ENCODE results near the gene GNB5.
"Not testable (repeated sequence)": the region's sequence is repeated elsewhere in the genome, so short reads cannot be mapped to it uniquely, and the experiment has no call there.

Gene GNB5

DNA sequence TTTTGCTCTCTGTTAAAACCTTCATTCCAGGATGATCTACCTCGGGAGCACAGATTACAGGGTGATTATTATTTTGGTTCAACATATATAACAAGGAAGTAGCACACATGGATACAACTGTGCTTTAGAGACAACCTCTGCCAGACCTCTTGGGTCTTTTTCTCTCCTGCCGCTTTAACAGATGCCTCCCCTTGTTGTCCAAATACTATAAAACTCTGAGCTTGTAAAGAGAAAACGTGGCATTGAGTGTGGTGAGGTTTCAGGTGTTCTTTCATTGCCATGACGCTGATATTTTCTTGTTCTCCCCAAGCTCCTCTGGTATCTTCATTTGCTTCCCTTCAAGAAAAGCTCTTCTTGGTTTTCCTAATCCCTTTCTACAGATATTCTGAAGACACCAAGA is 107.6 kb downstream of the GNB5 start:
- no peak overlapping the region for H3K9ac ChIP-seq (ENCODE audit: insufficient read length)
- no peak overlapping the region for H3K27ac ChIP-seq

GRCh38 chr15:52083037-52083359 is 108.2 kb downstream of the GNB5 start:
- not testable (repeated sequence) for H3K9ac ChIP-seq (ENCODE audit: insufficient read length); DNase-seq (ENCODE audit: low read depth, low spot score); H3K27ac ChIP-seq; H3K9me3 ChIP-seq (ENCODE audit: low read depth, low read length); H3K36me3 ChIP-seq (ENCODE audit: insufficient read depth, low read length); H3K4me3 ChIP-seq

More for the DNA sequence above, 107.6 kb downstream of the GNB5 start:
- no peak for TF ChIP-seq FOXP2 (optimal IDR thresholded peaks at IDR 0.05; ENCODE audit: control extremely low read depth, extremely low read length, insufficient read depth)
- no peak for TF ChIP-seq POLR2AphosphoS5 (IDR thresholded peaks at IDR 0.05; ENCODE audit: borderline replicate concordance, low read depth, low read length)
- no peak for TF ChIP-seq EZH2 (IDR thresholded peaks at IDR 0.05)
- Histone ChIP-seq H3K4me3 (no peak overlapping the region), H3K9me3 (ENCODE audit: low read depth, low read length) (no peaks in the 10 kb centered on the region), H3K36me3 (ENCODE audit: insufficient read depth, low read length) (no peaks in the 10 kb centered on the region)
- no peak for DNase-seq (ENCODE audit: low read depth, low spot score)

DNA sequence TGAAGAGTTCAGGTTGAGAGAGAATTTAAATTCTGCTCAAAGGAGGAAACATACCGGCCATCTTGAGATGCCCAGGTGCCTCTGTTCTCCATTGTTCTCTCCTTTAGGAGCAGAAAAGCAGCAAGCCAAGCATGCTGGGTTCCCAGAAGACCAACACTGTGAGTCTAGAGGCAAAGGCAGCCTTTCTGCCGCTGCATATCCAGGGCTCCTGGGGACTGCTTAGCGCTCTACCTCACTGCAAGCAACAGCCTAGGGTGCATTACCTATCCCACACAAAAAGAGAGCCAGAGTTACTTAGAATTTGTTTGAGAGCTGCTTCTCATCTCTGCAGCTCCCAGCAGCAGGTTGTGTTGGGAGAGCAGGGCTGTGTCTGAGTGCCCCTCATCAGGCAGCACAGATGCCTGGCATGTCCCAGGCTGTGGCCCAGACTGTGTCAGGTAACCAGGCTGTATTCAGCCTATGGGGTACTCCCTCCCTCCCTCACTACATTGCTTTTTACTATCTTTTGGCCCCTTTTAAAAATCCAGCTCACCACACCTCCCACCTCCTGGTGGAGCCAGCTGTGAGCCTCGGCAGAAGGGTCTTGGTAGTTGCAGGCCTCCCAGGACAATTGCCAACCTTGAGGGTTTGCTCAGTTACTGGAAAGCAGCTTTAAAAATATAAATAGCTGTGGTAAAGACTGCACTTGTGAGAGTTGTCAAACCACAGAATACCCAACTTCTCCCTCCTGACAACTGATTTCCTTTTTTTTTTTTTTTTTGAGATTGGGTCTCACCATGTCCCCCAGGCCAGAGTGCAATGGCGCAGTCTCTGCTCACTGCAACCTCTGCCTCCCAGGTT is 108.8 kb downstream of the GNB5 start:
- Histone ChIP-seq H3K36me3 (ENCODE audit: insufficient read depth, low read length) (no peaks in the 10 kb centered on the region), H3K9ac (ENCODE audit: insufficient read length) (no peak overlapping the region), H3K9me3 (ENCODE audit: low read depth, low read length) (no peaks in the 10 kb centered on the region), H3K27ac (no peak overlapping the region), H3K4me3 (no peak overlapping the region)
- DNase-seq (ENCODE audit: low read depth, low spot score) = no peak
- TF ChIP-seq POLR2AphosphoS5 (IDR thresholded peaks at IDR 0.05; ENCODE audit: borderline replicate concordance, low read depth, low read length) = no peak
- no peak for TF ChIP-seq EZH2 (IDR thresholded peaks at IDR 0.05)
- TF ChIP-seq FOXP2 (optimal IDR thresholded peaks at IDR 0.05; ENCODE audit: control extremely low read depth, extremely low read length, insufficient read depth) = no peak

DNA sequence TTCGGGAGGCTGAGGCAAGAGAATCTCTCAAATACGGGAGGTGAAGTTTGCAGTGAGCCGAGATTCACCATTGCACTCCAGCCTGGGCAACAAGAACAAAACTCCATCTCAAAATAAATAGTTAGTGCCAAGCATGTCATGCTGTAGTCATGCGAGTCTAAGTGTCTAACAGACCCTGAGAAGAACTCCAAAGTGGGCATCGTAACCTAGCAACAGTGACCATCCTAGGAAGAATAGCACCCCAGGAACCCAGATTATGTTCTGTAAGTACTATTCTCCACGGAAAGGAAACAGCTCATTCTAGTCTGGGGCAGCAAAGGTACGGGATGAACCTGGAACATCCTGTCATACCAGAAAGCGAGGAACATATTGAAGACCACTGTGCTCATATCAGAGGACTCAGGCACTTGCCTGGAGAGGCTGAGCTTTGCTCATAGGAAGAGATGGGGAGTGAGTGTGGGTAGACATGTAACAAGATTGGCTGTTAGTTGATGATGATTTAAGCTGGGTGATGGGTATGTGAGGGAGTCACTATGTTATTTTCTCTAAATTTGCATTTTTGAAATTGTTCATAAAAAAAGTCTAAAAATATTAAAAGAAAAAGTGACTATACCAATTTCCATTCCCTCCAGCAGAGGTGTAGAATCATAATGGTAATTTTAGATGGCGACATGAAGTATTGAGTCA is 110.3 kb downstream of the GNB5 start:
- H3K27ac ChIP-seq = no peak overlapping the region
- DNase-seq (ENCODE audit: low read depth, low spot score) = no peak
- no peaks in the 10 kb centered on the region for H3K9me3 ChIP-seq (ENCODE audit: low read depth, low read length)
- H3K9ac ChIP-seq (ENCODE audit: insufficient read length) = no peak overlapping the region
- TF ChIP-seq EZH2 (IDR thresholded peaks at IDR 0.05) = no peak
- TF ChIP-seq FOXP2 (optimal IDR thresholded peaks at IDR 0.05; ENCODE audit: control extremely low read depth, extremely low read length, insufficient read depth) = no peak
- TF ChIP-seq POLR2AphosphoS5 (IDR thresholded peaks at IDR 0.05; ENCODE audit: borderline replicate concordance, low read depth, low read length) = no peak
- H3K36me3 ChIP-seq (ENCODE audit: insufficient read depth, low read length) = no peaks in the 10 kb centered on the region
- H3K4me3 ChIP-seq = no peak overlapping the region

GRCh38 chr15:52080031-52080430 is 111.2 kb downstream of the GNB5 start:
- H3K4me3 ChIP-seq = no peak overlapping the region
- no peak overlapping the region for H3K9ac ChIP-seq (ENCODE audit: insufficient read length)
- no peak for DNase-seq (ENCODE audit: low read depth, low spot score)
- H3K9me3 ChIP-seq (ENCODE audit: low read depth, low read length) = no peaks in the 10 kb centered on the region
- H3K27ac ChIP-seq = no peak overlapping the region
- TF ChIP-seq POLR2AphosphoS5 (IDR thresholded peaks at IDR 0.05; ENCODE audit: borderline replicate concordance, low read depth, low read length) (no peak), FOXP2 (optimal IDR thresholded peaks at IDR 0.05; ENCODE audit: control extremely low read depth, extremely low read length, insufficient read depth) (no peak), EZH2 (IDR thresholded peaks at IDR 0.05) (no peak)
- no peaks in the 10 kb centered on the region for H3K36me3 ChIP-seq (ENCODE audit: insufficient read depth, low read length)

DNA sequence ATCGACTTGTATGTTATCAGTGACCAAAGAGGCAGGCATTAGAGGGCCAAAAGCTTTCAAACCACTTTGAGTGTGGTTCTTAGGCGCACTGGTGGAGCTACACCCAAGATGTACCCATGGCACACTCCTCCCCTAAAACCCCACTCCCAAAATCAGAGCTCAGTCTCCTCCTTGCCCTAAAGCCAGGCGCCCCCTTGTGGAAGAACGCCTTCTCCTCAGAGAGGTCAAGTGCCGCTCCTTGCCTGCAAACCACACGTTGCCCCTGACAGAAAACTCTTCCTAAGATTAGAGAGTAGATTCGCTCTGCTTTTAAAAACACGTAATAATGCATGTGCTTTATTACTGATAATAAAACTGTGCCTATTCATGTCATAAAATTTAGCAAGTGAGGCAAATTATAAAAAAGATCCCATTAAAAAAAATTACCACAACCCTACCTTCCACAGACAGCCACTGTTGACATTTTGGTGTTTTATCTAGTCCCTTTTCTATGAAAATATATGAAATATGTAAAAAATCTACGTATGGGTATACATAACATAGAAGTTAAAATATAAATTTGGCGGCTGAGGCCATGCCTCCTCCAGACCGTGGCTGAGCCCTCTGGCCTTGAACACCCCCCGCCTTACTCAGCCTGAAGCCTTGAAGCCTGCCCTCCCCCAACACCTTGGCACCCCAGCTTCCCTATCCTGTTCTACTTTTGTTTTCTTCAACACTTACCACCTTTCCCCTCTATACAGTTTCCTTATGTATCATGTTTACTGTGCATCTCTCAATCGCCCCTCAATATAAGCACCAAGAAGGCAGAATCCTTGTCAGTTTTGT is 112.1 kb downstream of the GNB5 start:
- no peaks in the 10 kb centered on the region for H3K9me3 ChIP-seq (ENCODE audit: low read depth, low read length)
- no peak overlapping the region for H3K27ac ChIP-seq
- no peaks in the 10 kb centered on the region for H3K36me3 ChIP-seq (ENCODE audit: insufficient read depth, low read length)
- no peak for TF ChIP-seq POLR2AphosphoS5 (IDR thresholded peaks at IDR 0.05; ENCODE audit: borderline replicate concordance, low read depth, low read length)
- TF ChIP-seq FOXP2 (optimal IDR thresholded peaks at IDR 0.05; ENCODE audit: control extremely low read depth, extremely low read length, insufficient read depth) = no peak
- TF ChIP-seq EZH2 (IDR thresholded peaks at IDR 0.05) = no peak
- H3K4me3 ChIP-seq = no peak overlapping the region
- DNase-seq (ENCODE audit: low read depth, low spot score) = peak; percentile 16
- no peak overlapping the region for H3K9ac ChIP-seq (ENCODE audit: insufficient read length)

DNA sequence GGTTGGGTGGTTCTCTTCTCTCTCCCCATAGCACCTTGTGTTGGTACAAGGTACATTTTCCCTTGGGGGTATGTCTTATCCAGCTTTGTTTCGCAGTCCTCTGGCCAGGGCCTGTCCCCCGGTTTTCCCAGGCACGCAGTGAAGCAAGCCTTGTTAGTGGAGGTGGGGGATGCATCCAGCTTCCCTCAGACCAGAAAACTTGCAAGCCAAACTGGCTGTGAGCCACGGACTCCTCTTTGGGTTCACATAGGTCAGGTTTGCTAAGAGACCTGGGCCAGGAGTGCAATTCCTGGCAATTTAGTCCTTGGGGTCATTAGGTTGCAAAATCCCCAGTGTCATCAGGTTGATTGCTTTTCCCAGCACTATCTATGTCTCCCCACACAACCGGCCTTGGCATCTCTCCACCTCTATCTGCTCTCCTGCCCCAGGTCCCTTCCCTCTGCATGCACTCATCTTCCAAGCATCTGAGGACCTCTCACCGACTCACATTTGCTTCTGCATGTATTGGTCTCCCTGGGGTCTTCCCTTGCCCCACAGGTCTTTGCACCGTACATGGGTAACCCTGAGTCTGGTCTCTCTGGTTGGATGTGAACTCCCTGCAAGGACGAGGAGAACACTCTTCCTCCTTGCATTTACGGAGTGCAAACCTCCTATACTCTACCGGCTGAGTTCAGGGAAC is 112.9 kb downstream of the GNB5 start:
- Histone ChIP-seq H3K27ac (no peak overlapping the region), H3K9ac (ENCODE audit: insufficient read length) (no peak overlapping the region), H3K4me3 (no peak overlapping the region), H3K36me3 (ENCODE audit: insufficient read depth, low read length) (no peaks in the 10 kb centered on the region), H3K9me3 (ENCODE audit: low read depth, low read length) (no peaks in the 10 kb centered on the region)
- no peak for DNase-seq (ENCODE audit: low read depth, low spot score)
- no peak for TF ChIP-seq EZH2 (IDR thresholded peaks at IDR 0.05)
- TF ChIP-seq POLR2AphosphoS5 (IDR thresholded peaks at IDR 0.05; ENCODE audit: borderline replicate concordance, low read depth, low read length) = no peak
- no peak for TF ChIP-seq FOXP2 (optimal IDR thresholded peaks at IDR 0.05; ENCODE audit: control extremely low read depth, extremely low read length, insufficient read depth)
